Astrocyte of the spinal cord (primary cell): Measurements from ENCODE around the gene SOX2.

Experiments
- DNase-seq: peaks from one replicate; pipeline ENCODE4 v3.0.0; 2011; ENCODE audit warnings: low read depth, low spot score
- H3K4me3 ChIP-seq: 2 replicates; pipeline ENCODE4 v1.5.1; 2011; ENCODE audit warnings: low read depth, mild to moderate bottlenecking, low read length, moderate library complexity
- CTCF ChIP-seq: IDR thresholded peaks from 2 replicates; pipeline ENCODE4 v1.5.1; 2012; ENCODE audit warnings: low read depth, mild to moderate bottlenecking, low read length, inconsistent platforms
- in situ Hi-C: cut with HindIII; loops from 2 replicates; pipeline ENCODE4 v1.10.0; 2017; ENCODE audit warnings: low sequenced_read_pairs

The SOX2 gene

DNA sequence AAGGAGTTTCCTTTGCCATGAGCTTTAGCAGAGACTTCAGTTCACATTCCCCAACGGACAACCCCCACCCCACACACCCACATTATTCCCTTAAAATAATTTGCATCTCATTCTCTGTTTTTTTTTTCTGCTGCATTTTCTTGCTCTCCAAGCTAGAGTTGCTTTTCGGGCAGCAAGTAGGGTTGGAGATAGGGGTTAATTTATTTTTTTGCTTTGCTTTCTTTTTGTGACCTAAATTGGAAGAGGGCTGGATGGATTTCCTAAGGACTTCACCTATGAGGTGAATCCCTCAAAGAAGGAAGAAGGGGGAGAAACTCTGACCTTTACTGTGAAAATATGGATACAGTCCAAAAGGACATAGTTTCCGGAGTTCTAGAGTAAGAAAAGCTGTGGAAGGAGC lies 6.6 kb downstream of the SOX2 start:
- DNase-seq, result peak; percentile 61
- TF ChIP-seq CTCF, result no peak
- no peak overlapping the region for H3K4me3 ChIP-seq
- in situ Hi-C loops, result no loop called here

- in situ Hi-C loops, result no loop called here
- H3K4me3 ChIP-seq, result peak overlapping the region; percentile 10
- peak; percentile 71 for DNase-seq
- TF ChIP-seq CTCF, result no peak
Observed at GRCh38 chr3:181718987-181719911, 7.5 kb downstream of the SOX2 start.

DNA sequence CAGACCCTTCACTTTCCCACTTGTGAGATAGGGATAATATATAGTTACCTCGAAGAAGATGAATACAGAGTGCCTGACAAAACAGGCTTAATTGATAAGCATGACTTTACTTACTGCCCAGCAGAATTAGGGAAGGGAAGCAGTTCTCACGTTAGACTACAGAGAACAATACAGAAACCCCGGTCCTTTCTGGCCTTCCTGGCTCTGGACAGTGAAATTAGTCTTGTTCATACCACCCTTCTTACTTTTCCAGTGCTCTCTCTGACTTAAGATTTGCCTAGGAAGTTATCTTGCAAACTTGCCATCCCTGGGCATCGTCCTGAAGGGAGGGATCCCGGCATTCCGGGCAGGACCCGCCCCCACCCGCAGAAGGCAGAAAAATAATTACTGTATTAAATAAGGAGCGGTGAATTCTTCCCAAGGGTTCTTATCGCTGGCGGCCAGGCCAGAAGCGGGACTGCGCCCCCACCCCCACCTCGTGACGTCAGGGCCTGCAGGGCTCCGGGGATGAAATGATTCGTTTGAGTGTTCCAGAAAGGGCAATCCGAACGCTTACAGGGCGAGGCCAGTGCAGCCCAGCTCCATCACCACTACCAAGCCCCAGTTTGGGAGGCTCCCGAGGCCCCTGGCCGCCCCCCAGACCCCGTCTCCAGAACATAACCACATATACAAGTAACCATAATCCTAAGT lies 8.4 kb downstream of the SOX2 start:
- in situ Hi-C loops, result no loop called here
- peak; percentile 82 for DNase-seq
- no peak for TF ChIP-seq CTCF
- peak overlapping the region; percentile 9 for H3K4me3 ChIP-seq

- DNase-seq, result peak; percentile 30
- TF ChIP-seq CTCF, result no peak
- in situ Hi-C loops, result no loop called here
- H3K4me3 ChIP-seq, result no peak overlapping the region
Observed at GRCh38 chr3:181721046-181721875, 9.5 kb downstream of the SOX2 start.

- TF ChIP-seq CTCF, result no peak
- in situ Hi-C loops, result no loop called here
- no peak overlapping the region for H3K4me3 ChIP-seq
- DNase-seq, result no peak
Observed at GRCh38 chr3:181722156-181722555, 10.4 kb downstream of the SOX2 start.

- no peak for DNase-seq
- TF ChIP-seq CTCF, result no peak
- H3K4me3 ChIP-seq, result no peak overlapping the region
- in situ Hi-C loops, result no loop called here
Observed at GRCh38 chr3:181722766-181723425, 11.2 kb downstream of the SOX2 start.
